CD4-positive, alpha-beta T cell treated with Interleukin-2 at 100 ng/mL for 4 hours (primary cell): ENCODE measurements around the gene PHC3.

Experiments used
- DNase-seq: peaks from one replicate; pipeline ENCODE4 v3.0.0-alpha.2; 2020; ENCODE audit warnings: low spot score

The PHC3 gene

DNA sequence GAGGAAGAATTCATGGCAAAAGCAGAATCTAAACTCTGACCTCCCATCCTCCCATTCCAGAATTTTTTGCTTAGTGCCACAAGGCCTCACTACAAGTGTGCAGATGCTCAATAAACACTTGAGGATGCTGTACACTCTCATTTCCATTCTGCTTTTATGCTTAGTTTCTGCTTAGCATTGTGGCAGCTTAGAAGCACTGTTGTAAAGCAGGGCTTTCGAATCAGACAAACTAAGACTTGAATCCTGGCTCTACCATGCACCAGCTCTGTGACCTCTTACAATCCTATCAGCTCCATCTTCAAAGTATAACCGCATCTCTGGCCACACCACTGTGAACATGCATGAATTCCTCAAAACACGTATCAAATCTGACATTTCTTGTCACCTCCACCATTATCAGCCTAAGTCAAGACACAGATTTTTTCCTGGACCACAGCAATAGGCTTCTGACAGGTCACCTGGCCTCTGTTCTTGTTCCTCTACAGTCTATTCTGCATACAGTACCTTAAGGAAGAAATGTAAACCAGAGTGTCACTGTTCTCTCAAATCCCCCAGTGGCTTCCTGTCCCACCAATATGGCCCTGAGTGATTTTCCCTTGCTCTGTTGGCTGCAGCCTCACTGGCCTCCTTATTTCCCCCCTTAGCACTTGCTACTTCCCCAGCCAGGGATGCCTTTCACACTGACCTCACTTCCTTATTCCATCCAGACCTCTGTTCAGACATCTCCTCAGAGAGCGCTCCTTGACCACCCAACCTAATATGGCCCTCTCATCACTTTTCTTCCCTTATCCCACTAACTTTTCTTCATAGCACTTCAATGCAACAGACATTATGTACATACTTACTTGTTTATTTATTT, 8.1 kb upstream of the PHC3 start:
- DNase-seq = no peak

GRCh38 chr3:170180079-170180907, 1.2 kb downstream of the PHC3 start:
- no peak for DNase-seq

GRCh38 chr3:170179432-170179831, 2.1 kb downstream of the PHC3 start:
- DNase-seq = no peak

- DNase-seq = peak; percentile 64
These were observed 2.9 kb downstream of the PHC3 start for GRCh38 chr3:170178651-170179050.

DNA sequence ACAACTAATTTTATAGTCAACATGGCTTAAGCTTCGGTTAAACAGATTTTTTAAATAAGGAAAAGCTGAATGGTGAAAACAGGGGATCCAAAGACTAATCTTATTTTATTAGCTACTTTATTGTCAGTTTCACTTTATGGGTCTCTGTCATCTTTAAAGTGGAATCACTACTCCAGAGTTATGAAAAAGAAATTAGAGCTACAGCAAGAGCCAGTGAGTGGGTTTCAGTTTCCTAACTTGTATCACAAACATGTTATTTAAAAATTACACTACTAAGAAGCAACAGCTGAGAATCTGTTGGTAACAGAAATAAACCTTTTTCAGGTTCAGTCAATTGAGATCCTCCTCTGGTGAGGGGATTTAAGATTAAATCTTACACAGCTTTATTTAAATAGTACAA, 10.0 kb downstream of the PHC3 start:
- no peak for DNase-seq

- no peak for DNase-seq
These were observed 16.8 kb downstream of the PHC3 start for GRCh38 chr3:170164717-170165116.

DNA sequence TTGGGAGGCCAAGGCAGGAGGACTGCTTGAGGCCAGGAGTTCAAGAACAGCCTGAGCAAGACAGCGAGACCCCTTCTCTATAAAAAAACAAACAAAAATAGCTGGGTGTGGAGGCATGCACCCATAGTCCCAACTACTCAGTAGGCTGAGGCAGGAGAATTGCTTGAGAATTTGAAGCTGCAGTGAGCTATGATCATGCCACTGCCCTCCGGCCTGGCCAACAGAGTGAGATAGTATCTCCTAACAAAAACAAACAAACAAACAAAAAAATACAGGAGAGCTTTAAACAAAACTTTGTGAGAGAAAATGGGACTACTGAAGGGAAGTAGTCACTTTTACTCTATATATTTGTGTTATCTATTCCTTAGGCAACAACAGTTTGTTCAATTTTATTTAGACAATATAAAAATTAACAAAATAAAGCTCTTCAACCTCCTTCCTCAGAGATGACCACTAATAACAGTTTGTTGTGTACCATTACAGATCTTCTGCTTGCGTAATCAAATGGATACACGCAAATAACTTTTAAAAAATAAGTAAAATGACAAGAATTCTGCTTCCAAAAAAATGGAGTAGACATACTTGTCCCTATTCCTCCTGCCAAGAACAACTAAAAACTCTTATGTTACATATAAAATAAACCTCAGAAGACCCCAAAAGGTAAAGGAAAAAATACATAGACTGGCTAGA, 17.4 kb downstream of the PHC3 start:
- no peak for DNase-seq

DNA sequence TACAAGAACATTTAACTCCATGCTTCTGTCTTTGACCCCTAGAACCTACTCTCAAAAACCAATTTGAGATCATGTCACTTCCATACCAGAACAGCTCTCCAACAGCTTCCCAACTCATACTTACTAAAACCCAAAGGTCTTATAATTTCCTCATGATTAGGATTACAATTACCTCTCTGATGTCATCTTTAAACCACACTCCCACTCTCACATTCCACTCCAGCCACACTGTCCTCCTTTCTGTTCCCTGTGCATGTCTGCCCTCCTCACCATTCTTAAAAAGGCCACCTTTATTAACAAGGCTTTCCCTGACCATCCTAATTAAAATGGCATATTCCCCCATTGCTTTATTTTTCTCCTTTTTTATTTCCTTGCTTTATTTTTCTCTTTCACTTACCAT, 18.9 kb downstream of the PHC3 start:
- DNase-seq = no peak

DNA sequence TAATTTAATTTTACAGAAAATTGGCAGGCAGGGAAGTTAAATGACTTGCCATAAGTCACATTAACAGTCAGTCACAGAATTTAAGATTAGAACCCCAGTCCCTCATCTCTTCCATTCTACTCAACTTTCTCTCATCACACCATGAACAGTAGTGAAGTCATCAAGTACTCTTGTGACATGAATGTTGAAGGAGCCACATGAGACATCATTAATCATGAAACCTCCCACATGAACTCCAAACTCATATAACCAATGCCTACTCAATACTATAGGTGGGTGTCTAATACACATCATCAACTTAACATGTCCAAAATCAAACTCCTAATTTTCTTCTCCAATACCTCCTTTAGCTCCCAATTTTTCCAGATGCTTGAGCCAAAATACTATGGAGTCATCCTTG, 19.5 kb downstream of the PHC3 start:
- DNase-seq = no peak

DNA sequence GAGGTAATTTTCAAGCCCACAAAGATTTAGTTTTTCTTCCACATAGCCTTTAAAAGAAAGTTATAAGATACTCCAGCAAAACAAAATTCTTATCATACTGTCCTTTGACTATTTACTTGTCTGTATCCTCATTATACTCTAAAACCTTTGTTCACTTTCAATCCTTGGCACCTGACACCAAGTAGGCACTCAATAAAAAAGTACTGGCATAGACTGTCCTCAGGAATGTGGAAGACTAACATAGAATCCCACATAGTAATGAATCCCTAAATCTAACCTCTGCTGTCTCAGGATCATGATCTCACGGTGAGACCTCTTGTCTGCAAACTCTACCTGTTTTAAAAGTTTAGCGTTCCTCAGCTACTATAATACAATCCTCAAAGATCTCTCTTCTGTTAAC, 21.6 kb downstream of the PHC3 start:
- DNase-seq = no peak

DNA sequence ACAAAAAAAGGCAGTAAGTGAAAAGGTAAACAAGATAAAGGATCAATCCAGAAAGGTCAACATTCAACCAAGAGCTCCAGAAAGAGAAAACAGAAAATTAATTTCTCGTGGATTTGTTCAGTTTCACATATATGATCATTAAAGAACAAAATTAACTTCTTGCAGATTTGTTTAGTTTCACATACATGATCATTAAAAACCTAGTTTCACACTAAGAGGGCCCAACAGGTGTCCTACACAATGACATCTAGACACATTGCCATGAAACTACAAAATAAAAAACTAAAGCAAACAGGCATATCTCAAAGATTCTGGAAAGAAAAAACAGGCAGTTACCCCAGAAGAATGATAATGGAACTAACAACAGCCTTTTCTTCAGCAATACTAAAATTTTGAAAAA, 22.1 kb downstream of the PHC3 start:
- no peak for DNase-seq

DNA sequence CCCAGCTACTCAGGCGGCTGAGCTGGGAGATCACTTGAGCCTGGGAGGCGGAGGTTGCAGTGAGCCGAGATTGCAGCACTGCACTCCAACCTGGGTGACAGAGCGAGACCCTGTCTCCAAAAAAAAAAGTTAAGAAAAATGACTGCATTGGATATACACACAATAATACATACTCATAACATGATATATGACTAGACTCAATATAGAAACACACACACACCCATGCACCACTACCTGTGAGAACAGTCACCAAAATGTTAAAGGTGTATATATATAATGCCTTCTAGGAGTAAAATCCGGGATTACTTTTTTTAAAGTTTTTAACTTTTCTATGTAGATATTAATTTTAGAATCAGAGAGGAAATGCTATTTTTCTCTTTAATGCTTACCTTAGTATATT, 25.9 kb downstream of the PHC3 start:
- no peak for DNase-seq

DNA sequence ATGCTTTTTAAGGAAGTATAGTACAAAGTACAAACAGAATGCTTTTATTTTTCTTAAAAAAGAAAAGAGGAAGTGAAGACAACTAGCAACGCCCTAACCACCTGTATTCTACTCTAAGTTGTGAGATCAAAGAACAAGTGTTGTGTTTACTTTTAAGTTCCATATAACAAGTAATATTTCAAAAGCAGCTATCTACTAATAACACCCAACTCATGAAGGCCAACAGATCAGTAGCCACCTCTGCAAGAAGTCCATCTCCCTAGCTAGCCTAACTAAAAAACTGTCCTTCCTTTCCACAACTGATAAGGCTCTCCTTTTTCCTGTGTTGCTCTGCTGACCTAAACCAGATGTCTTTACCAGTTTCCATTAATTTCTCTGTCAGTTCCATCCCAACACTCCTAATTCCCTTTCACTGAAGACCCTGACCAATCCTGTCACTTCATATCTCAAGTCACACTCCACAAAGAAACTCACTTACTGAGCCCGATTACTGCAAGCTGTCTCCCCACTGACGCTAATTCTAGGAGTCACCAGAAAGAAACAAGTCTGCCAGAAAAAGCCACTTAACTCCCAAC, 26.9 kb downstream of the PHC3 start:
- no peak for DNase-seq

DNA sequence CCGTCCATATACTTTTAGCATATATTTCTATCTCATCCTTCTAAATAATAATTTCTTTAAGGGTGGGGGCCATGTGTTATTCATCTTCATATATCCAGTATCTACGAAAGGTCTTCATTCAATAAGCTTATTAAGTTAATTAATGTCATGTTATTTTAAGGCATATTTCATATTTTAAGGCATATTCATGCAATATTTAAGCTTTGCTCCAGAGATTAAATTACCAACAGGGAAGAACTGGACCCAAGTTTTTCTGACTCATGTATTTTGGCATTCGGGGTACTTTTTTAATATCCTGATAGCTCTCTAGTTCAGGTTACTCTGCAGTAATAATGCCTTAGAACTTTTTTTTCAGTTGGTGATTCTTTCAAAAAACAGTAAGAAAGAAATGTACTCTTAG, 27.4 kb downstream of the PHC3 start:
- DNase-seq = no peak

DNA sequence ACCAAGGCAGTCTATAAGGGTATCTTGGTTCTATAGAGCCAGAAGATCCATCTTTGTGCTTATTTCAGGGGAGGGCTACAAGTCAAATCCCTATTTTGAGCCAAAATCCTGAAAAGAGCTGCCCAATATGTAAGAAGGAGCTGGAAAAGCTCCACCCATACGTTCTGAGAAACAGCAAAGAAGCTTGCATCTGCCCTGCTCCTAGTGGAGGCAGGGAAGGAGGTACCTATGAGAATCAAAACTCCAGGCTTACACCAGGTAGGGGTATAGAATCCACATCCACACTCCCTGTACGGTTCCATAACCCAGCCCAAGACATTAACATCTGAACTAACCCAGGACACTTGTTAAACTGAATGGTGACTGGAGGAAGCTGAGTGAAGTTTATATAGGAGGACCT, 30.0 kb downstream of the PHC3 start:
- no peak for DNase-seq

- DNase-seq = no peak
These were observed 32.5 kb downstream of the PHC3 start for GRCh38 chr3:170149016-170149415.

GRCh38 chr3:170145278-170145677, 36.3 kb downstream of the PHC3 start:
- DNase-seq = no peak

- DNase-seq = no peak
These were observed 37.1 kb downstream of the PHC3 start for GRCh38 chr3:170144437-170144843.

DNA sequence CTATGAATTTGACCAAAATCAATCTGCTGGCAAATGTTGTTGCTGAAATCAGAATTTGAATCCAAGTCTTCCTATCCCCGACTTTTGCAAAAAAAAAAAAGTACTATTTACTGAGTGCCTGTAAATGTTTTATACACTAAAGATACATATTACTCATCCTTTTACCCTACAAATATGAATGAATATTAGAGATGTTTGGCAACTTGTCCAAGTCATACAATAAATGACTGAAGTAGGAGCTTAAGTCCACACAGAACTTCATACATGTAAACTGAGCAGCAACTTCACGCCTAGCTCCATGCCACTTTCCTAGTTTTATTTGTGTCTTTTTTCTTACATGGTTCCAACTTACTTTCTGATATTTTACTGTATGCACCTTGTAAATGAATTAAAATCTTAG, 39.2 kb downstream of the PHC3 start:
- DNase-seq = no peak

- DNase-seq = no peak
These were observed 43.5 kb downstream of the PHC3 start for GRCh38 chr3:170137986-170138385.

DNA sequence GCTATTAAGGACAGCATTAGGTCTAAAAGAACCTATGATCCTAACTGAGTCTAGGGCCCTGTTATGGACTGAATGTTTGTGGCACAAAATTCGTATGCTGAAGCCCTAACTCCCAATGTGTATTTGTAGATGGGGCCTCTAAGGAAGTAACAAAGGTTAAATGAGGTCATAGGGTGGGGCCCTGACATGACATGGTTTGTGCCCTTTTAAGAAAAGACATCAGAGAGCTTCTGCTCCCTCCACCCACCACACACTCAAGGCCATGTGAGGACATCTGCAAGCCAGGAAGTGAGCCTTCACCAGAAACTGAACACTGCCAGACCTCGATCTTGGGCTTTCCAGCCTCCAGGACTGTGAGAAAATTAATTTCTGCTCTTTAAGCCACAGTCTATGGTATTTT, 49.2 kb downstream of the PHC3 start:
- no peak for DNase-seq

DNA sequence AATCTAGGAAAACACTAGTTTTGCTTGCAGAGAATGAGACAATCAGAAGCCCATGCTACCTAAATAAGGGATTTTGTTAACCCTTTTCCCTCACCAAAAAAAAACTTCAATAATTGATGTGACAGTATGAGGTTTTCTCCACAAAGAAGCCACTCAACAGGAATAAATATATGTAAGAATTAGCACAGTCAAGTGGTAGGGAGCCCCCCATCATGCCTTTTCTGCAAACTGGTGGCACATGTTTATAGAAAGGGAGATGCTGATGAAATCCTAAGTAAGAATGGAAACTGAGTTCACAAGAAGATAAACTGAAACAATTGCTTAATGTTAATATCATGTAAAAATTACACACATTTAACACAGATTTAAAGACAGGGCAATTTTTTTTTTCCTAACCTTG, 51.0 kb downstream of the PHC3 start:
- DNase-seq = no peak
